HUES48 (cell line): ENCODE data around the gene KHNYN.
"Not testable (repeated sequence)": the region's sequence is repeated elsewhere in the genome, so short reads cannot be mapped to it uniquely, and the experiment has no call there.

ENCODE experiments used
- H3K27ac ChIP-seq: one replicate; pipeline ENCODE4 v1.7.0; 2013; ENCODE audit warnings: low read depth, low read length, inconsistent platforms
- H3K27me3 ChIP-seq: 2 replicates; pipeline ENCODE4 v1.6.1; 2013; ENCODE audit warnings: mild to moderate bottlenecking, low read length; ENCODE audit not compliant: control insufficient read depth, insufficient read depth
- H3K36me3 ChIP-seq: 2 replicates; pipeline ENCODE4 v1.6.1; 2013; ENCODE audit warnings: low read length; ENCODE audit not compliant: control insufficient read depth, insufficient read depth
- H3K4me1 ChIP-seq: 2 replicates; pipeline ENCODE4 v1.6.1; 2013; ENCODE audit warnings: mild to moderate bottlenecking, low read length; ENCODE audit not compliant: control insufficient read depth, insufficient read depth
- H3K4me3 ChIP-seq: 2 replicates; pipeline ENCODE4 v1.5.1; 2013; ENCODE audit warnings: mild to moderate bottlenecking, low read depth, low read length
- H3K9ac ChIP-seq: 2 replicates; pipeline ENCODE4 v1.6.1; 2013; ENCODE audit warnings: mild to moderate bottlenecking, low read depth, low read length, moderate library complexity
- H3K9me3 ChIP-seq: 2 replicates; pipeline ENCODE4 v1.6.1; 2013; ENCODE audit warnings: low read length; ENCODE audit not compliant: control insufficient read depth, insufficient read depth

Gene KHNYN

GRCh38 chr14:24429395-24430142 lies at the start of gene KHNYN, which contains the start of gene CBLN3:
Gene KHNYN, plus strand, starts transcription at chr14:24429954. Its CDS starts 777 bp downstream, at chr14:24430731.
Gene CBLN3, minus strand, starts transcription at chr14:24429668. Its CDS starts 614 bp downstream, at chr14:24429054.
- H3K4me1 ChIP-seq = peaks cover 17% of the 10 kb centered on the region; the same call in 1 of the 2 replicates
- H3K36me3 ChIP-seq = peaks cover 17% of the 10 kb centered on the region
- H3K27ac ChIP-seq = peak within 1 kb of the TSS; percentile 90
- no peaks in the 10 kb centered on the region for H3K9me3 ChIP-seq
- H3K27me3 ChIP-seq = peaks cover 11% of the 10 kb centered on the region; the same call in 1 of the 2 replicates
- H3K4me3 ChIP-seq = peak within 1 kb of the TSS; percentile 80
- peak within 1 kb of the TSS; percentile 79 for H3K9ac ChIP-seq

- H3K9ac ChIP-seq = no peak overlapping the region
- no peak overlapping the region for H3K27ac ChIP-seq
- no peak overlapping the region for H3K4me3 ChIP-seq
- H3K4me1 ChIP-seq = peaks cover 14% of the 10 kb centered on the region
- no peaks in the 10 kb centered on the region for H3K9me3 ChIP-seq
- H3K36me3 ChIP-seq = no peaks in the 10 kb centered on the region
- H3K27me3 ChIP-seq = no peaks in the 10 kb centered on the region
Observed at GRCh38 chr14:24381363-24382063, 48.2 kb upstream of the KHNYN start.

- no peaks in the 10 kb centered on the region for H3K27me3 ChIP-seq
- H3K4me1 ChIP-seq = peaks cover 9% of the 10 kb centered on the region
- no peak overlapping the region for H3K27ac ChIP-seq
- H3K36me3 ChIP-seq = no peaks in the 10 kb centered on the region
- H3K9ac ChIP-seq = no peak overlapping the region
- H3K9me3 ChIP-seq = no peaks in the 10 kb centered on the region
- no peak overlapping the region for H3K4me3 ChIP-seq
Observed at GRCh38 chr14:24382064-24382371, 47.7 kb upstream of the KHNYN start.

- H3K36me3 ChIP-seq = no peaks in the 10 kb centered on the region
- no peaks in the 10 kb centered on the region for H3K9me3 ChIP-seq
- peaks cover 6% of the 10 kb centered on the region for H3K4me1 ChIP-seq
- no peaks in the 10 kb centered on the region for H3K27me3 ChIP-seq
- no peak overlapping the region for H3K9ac ChIP-seq
- H3K27ac ChIP-seq = no peak overlapping the region
- H3K4me3 ChIP-seq = no peak overlapping the region
Observed at GRCh38 chr14:24384169-24384568, 45.6 kb upstream of the KHNYN start.

GRCh38 chr14:24385524-24385923 lies 44.2 kb upstream of the KHNYN start:
- Histone ChIP-seq H3K27ac (no peak overlapping the region), H3K27me3 (no peaks in the 10 kb centered on the region), H3K9ac (no peak overlapping the region), H3K4me1 (peaks cover 4% of the 10 kb centered on the region), H3K4me3 (no peak overlapping the region), H3K36me3 (no peaks in the 10 kb centered on the region), H3K9me3 (no peaks in the 10 kb centered on the region)

- H3K4me1 ChIP-seq = peaks cover under 1% of the 10 kb centered on the region; the same call in 1 of the 2 replicates
- no peak overlapping the region for H3K9ac ChIP-seq
- no peaks in the 10 kb centered on the region for H3K27me3 ChIP-seq
- no peak overlapping the region for H3K4me3 ChIP-seq
- H3K27ac ChIP-seq = no peak overlapping the region
- H3K9me3 ChIP-seq = no peaks in the 10 kb centered on the region
- H3K36me3 ChIP-seq = no peaks in the 10 kb centered on the region
Observed at GRCh38 chr14:24387009-24387345, 42.8 kb upstream of the KHNYN start.

- H3K4me3 ChIP-seq, H3K9ac ChIP-seq, H3K4me1 ChIP-seq, H3K9me3 ChIP-seq, H3K36me3 ChIP-seq, H3K27ac ChIP-seq, H3K27me3 ChIP-seq: not testable (repeated sequence)
Observed at GRCh38 chr14:24387579-24387978, 42.2 kb upstream of the KHNYN start.

GRCh38 chr14:24388474-24389179 lies 41.1 kb upstream of the KHNYN start:
- H3K4me1 ChIP-seq = peaks cover 10% of the 10 kb centered on the region
- no peak overlapping the region for H3K4me3 ChIP-seq
- no peaks in the 10 kb centered on the region for H3K27me3 ChIP-seq
- H3K9me3 ChIP-seq = no peaks in the 10 kb centered on the region
- no peaks in the 10 kb centered on the region for H3K36me3 ChIP-seq
- no peak overlapping the region for H3K27ac ChIP-seq
- no peak overlapping the region for H3K9ac ChIP-seq

- no peak overlapping the region for H3K4me3 ChIP-seq
Observed at GRCh38 chr14:24389226-24389848, 40.4 kb upstream of the KHNYN start.

GRCh38 chr14:24390701-24391468 lies 38.9 kb upstream of the KHNYN start:
- no peak overlapping the region for H3K27ac ChIP-seq
- H3K27me3 ChIP-seq = no peaks in the 10 kb centered on the region
- no peak overlapping the region for H3K9ac ChIP-seq
- no peaks in the 10 kb centered on the region for H3K9me3 ChIP-seq
- no peaks in the 10 kb centered on the region for H3K36me3 ChIP-seq
- H3K4me1 ChIP-seq = peaks cover 10% of the 10 kb centered on the region
- H3K4me3 ChIP-seq = no peak overlapping the region

More at GRCh38 chr14:24389226-24389848, 40.4 kb upstream of the KHNYN start:
- Histone ChIP-seq H3K9ac (no peak overlapping the region), H3K27me3 (no peaks in the 10 kb centered on the region), H3K9me3 (no peaks in the 10 kb centered on the region), H3K4me1 (peaks cover 10% of the 10 kb centered on the region), H3K27ac (no peak overlapping the region), H3K36me3 (no peaks in the 10 kb centered on the region)
